Muscle of back (tissue), 11 donors: ENCODE results near the gene ABHD8. TPM values are rescaled to one million over a fixed set of nuclear protein-coding genes. Genes with fewer than 3 reads are reported as not detected.
A peak's percentile ranks its signal among the peaks of the same experiment; 100 is the strongest.

Experiments
- DNase-seq, 3 donors: peaks; one replicate each; pipeline versions ENCODE4 v3.0.0 to v3.0.0-alpha.2; 2013
- polyA plus RNA-seq, 10 donors: library from polyadenylated mRNA; unstranded; fragments of 120-200 nt; gene quantifications; one replicate each; pipeline ENCODE4 v1.2.1, GENCODE V29; 2013; ENCODE audit not compliant: insufficient read length in 10 of 10

Gene ABHD8
- polyA plus RNA-seq, 10 donors: 4.5 to 9.3 (median 5.8) TPM

- DNase-seq: peak; percentile 98 to 99 (median 99)
Observed at GRCh38 chr19:17334414-17335409, 31.5 kb upstream of the ABHD8 start, which contains the start of gene ANO8. TSS of gene ANO8 (minus strand) at chr19:17334855. CDS start at chr19:17334670, 185 bp downstream.

GRCh38 chr19:17333611-17334413 lies 30.6 kb upstream of the ABHD8 start:
- peak in 1 of 3 donors; percentile 66 for DNase-seq

- DNase-seq: no peak
Observed at GRCh38 chr19:17332677-17333581, 29.7 kb upstream of the ABHD8 start.

GRCh38 chr19:17332360-17332676 lies 29.1 kb upstream of the ABHD8 start:
- no peak for DNase-seq

- no peak for DNase-seq
Observed at GRCh38 chr19:17331045-17331558, 27.9 kb upstream of the ABHD8 start.

GRCh38 chr19:17330262-17331044 lies 27.2 kb upstream of the ABHD8 start:
- DNase-seq: no peak

- DNase-seq: no peak
Observed at GRCh38 chr19:17329366-17330261, 26.4 kb upstream of the ABHD8 start.

GRCh38 chr19:17328517-17329365 lies 25.5 kb upstream of the ABHD8 start:
- DNase-seq: no peak

GRCh38 chr19:17327654-17328516 lies 24.7 kb upstream of the ABHD8 start:
- DNase-seq: peak in 1 of 3 donors; percentile 78

GRCh38 chr19:17327068-17327653 lies 23.9 kb upstream of the ABHD8 start:
- DNase-seq: no peak

GRCh38 chr19:17326595-17326966 lies 23.4 kb upstream of the ABHD8 start:
- DNase-seq: no peak

GRCh38 chr19:17325881-17326594 lies 22.8 kb upstream of the ABHD8 start:
- DNase-seq: no peak

GRCh38 chr19:17325133-17325532 lies 21.9 kb upstream of the ABHD8 start:
- no peak for DNase-seq

GRCh38 chr19:17324357-17325114 lies 21.3 kb upstream of the ABHD8 start:
- DNase-seq: no peak

GRCh38 chr19:17323964-17324332 lies 20.7 kb upstream of the ABHD8 start:
- DNase-seq: no peak
